Measurements from ENCODE around the gene TAS2R1. TPM values are rescaled to one million over a fixed set of nuclear protein-coding genes. Genes with fewer than 3 reads are reported as not detected.

The TAS2R1 gene
- total RNA-seq, 1 donor from 2014 or later = not detected

Other genes with a start within 250 kb of the TAS2R1 start
- gene SEMA5A, start 84.3 kb downstream of the TAS2R1 start, total RNA-seq (ENCODE audit: unreplicated experiment) = 0.51 TPM

All from glutamatergic neuron (in vitro differentiated cells).